ENCODE measurements around the gene TLN1.

The TLN1 gene

GRCh38 chr9:35681341-35682002 lies 50.5 kb downstream of the TLN1 start:
- no peak for DNase-seq

- no peak for DNase-seq
These were observed 51.5 kb downstream of the TLN1 start for GRCh38 chr9:35680331-35681105.

- no peak for DNase-seq
These were observed 52.1 kb downstream of the TLN1 start for GRCh38 chr9:35679766-35680330.

- DNase-seq: no peak
These were observed 52.9 kb downstream of the TLN1 start for GRCh38 chr9:35679091-35679490.

- DNase-seq: peak; percentile 38
These were observed 56.1 kb downstream of the TLN1 start for GRCh38 chr9:35675732-35676392.

GRCh38 chr9:35675204-35675603 lies 56.8 kb downstream of the TLN1 start:
- peak; percentile 15 for DNase-seq

GRCh38 chr9:35674025-35674361 lies 58.0 kb downstream of the TLN1 start:
- DNase-seq: no peak

GRCh38 chr9:35673132-35674024 lies 58.6 kb downstream of the TLN1 start, which contains the start of gene CA9:
CA9 (plus strand) TSS chr9:35673928; CDS start chr9:35673960, 32 bp downstream.
- peak; percentile 53 for DNase-seq

- DNase-seq: peak; percentile 93
These were observed 62.5 kb downstream of the TLN1 start for GRCh38 chr9:35669331-35670145.

- no peak for DNase-seq
These were observed 64.1 kb downstream of the TLN1 start for GRCh38 chr9:35667939-35668338.

GRCh38 chr9:35666549-35666948 lies 65.4 kb downstream of the TLN1 start:
- DNase-seq: no peak

- no peak for DNase-seq
These were observed 66.0 kb downstream of the TLN1 start for GRCh38 chr9:35666045-35666444.

GRCh38 chr9:35665471-35665818 lies 66.5 kb downstream of the TLN1 start:
- DNase-seq: no peak

- peak; percentile 93 for DNase-seq
These were observed 67.2 kb downstream of the TLN1 start, which contains the start of gene ARHGEF39 for GRCh38 chr9:35664531-35665470. ARHGEF39 (minus strand) TSS chr9:35665195; CDS start chr9:35665169, 26 bp downstream.

- DNase-seq: no peak
These were observed 69.6 kb downstream of the TLN1 start for GRCh38 chr9:35662437-35662836.

- DNase-seq: no peak
These were observed 70.1 kb downstream of the TLN1 start for GRCh38 chr9:35661756-35662350.

GRCh38 chr9:35660966-35661415 lies 71.0 kb downstream of the TLN1 start:
- DNase-seq: peak; percentile 53

GRCh38 chr9:35659340-35659739 lies 72.7 kb downstream of the TLN1 start:
- DNase-seq: peak; percentile 6

GRCh38 chr9:35658968-35659220 lies 73.1 kb downstream of the TLN1 start:
- peak; percentile 68 for DNase-seq
